GM12872 (cell line): ENCODE measurements around the gene SNX24.

ENCODE experiments used
- CTCF ChIP-seq: IDR thresholded peaks from 3 replicates; pipeline ENCODE4 v1.5.1; 2011; ENCODE audit warnings: low read depth, mild to moderate bottlenecking, low read length, moderate library complexity; ENCODE audit not compliant: insufficient read depth

Gene SNX24

GRCh38 chr5:122919969-122920368 lies 74.6 kb downstream of the SNX24 start:
- TF ChIP-seq CTCF = no peak

- TF ChIP-seq CTCF = no peak
Measured at GRCh38 chr5:122921826-122922225, 76.4 kb downstream of the SNX24 start.

GRCh38 chr5:122924203-122924602 lies 78.8 kb downstream of the SNX24 start:
- TF ChIP-seq CTCF = no peak

- no peak for TF ChIP-seq CTCF
Measured at GRCh38 chr5:122924719-122925395, 79.4 kb downstream of the SNX24 start.

- TF ChIP-seq CTCF = no peak
Measured at GRCh38 chr5:122929001-122929400, 83.6 kb downstream of the SNX24 start.

GRCh38 chr5:122929980-122930379 lies 84.6 kb downstream of the SNX24 start:
- no peak for TF ChIP-seq CTCF

GRCh38 chr5:122933956-122934355 lies 88.5 kb downstream of the SNX24 start:
- TF ChIP-seq CTCF = no peak
